Measurements from ENCODE around the gene MTO1.
"Not testable (repeated sequence)": the region's sequence is repeated elsewhere in the genome, so short reads cannot be mapped to it uniquely, and the experiment has no call there.

The MTO1 gene

DNA sequence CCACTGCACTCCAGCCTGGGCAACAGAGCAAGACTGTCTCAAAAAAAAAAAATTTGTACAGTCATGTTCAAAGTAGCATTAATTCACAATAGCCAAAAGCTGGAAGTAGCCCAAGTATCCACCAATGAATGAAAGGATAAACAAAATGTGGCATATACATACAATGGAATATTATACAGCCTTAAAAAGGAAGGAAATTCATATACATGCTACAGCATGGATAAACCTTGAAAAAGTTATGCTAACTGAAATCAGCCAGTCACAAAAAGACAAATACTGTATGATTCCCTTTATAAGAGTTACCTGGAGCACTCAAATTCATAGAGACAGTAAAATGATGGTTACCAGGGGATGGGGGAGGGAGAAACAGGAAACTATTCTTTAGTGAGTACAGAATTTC, 43.6 kb downstream of the MTO1 start:
- DNase-seq: no peak

DNA sequence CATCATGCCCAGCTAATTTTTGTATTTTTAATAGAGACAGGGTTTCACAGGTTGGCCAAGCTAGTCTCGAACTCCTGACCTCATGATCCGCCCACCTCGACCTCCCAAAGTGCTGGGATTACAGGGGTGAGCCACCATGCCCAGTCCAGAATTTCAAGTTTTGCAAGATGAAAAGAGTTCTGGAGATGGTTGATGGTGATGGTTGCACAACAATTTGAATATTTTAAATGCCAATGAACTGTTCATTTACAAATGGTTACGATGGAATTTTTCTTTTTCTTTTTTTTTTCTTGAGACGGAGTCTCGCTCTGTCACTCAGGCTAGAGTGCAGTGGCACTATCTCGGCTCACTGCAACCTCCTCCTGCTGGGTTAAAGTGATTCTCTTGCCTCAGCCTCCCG, 44.2 kb downstream of the MTO1 start:
- DNase-seq: not testable (repeated sequence)

DNA sequence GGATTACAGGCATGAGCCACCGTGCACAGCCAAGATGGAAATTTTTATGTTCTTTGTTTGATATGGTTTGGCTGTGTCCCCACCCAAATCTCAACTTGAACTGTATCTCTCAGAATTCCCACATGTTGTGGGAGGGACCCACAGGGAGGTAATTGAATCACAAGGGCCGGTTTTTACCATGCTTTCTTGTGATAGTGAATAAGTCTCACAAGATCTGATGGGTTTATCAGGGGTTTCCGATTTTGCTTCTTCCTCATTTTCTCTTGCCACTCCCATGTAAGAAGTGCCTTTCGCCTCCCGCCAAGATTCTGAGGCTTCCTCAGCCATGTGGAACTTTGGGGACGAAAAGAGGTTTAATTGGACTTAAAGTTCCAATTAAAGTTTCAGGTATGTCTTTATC, 44.7 kb downstream of the MTO1 start:
- no peak for DNase-seq

DNA sequence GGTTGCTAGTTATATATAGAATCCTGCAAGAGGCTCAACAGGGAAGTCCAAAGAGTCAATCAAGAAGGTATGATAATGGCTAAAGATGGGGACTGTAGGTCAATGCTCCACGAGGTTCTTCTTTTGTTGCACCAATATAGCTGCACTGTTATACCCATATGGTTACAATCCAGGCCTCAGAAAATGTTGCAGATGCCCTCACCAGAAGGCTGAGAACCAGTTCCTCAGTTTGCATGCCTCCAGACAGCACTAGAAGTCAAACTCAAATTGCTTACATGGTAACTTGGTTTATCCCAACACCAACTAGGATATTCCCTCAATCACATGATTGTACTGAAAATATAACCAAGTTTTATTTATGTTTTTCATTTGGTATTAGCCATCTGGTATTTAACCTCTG, 47.2 kb downstream of the MTO1 start:
- DNase-seq: no peak

DNA sequence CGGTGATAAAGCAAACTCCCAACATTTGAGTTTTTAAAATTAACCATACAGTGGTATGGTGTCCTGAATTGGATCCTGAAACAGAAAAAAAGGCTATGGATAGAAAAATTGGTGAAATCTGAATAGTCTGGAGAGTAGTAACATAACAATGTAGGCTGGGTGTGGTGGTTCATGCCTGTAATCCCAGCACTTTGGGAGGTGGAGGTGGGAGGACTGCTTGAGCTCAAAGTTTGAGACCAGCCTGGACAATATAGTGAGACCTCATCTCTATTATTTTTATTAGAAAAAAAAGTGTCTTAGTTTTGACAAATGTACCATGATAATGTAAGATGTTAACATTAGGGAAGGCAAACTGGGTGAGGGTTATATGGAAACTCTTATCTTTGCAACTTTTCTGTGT, 48.3 kb downstream of the MTO1 start:
- no peak for DNase-seq

DNA sequence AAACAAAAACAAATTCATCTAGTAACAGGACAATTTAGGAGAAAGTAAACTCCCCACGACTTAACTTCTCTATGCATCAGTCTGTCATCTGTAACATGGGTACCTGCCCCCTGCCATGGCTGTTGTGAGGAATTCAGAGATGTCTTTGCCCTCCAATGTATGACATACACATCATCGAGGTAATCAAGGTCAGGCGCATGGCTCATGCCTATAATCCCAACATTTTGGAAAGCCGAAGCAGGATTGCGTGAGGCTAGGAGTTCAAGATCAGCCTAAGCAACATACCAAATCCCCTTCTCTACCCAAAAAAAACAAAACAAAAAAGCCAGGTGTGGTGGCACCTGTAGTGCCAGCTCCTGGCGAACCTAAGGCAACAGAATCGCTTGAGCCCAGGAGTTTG, 50.3 kb downstream of the MTO1 start:
- DNase-seq: no peak

DNA sequence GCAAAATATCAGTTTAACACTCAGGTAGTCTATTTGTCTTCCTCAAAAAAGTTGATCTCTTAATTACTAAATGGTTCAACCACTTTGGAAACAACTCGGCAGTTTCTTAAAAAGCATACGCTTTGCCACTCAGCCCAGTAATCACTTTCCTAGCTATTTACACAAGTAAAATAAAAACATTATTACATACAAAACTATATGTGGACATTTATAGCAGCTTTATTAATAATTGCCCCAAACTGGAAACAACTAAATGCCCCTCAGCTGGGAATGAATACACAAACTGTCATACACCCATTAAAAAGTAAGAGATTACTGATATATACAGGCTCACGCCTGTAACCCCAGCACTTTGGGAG, 51.9 kb downstream of the MTO1 start:
- no peak for DNase-seq

DNA sequence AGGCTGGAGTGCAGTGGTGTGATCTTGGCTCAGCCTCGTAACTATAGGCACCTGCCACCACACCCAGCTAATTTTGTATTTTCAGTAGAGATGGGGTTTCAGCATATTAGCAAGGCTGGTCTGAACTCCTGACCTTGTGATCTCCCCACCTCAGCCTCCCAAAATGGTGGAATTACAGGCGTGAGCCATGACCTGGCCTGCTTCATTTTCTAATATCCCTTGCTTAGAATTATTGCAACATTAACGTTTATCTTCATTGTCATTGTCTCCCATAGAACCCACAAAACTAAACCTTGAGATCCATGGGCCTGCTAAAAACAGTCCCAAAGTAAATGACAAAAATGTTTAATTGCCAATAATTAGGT, 53.2 kb downstream of the MTO1 start:
- no peak for DNase-seq

DNA sequence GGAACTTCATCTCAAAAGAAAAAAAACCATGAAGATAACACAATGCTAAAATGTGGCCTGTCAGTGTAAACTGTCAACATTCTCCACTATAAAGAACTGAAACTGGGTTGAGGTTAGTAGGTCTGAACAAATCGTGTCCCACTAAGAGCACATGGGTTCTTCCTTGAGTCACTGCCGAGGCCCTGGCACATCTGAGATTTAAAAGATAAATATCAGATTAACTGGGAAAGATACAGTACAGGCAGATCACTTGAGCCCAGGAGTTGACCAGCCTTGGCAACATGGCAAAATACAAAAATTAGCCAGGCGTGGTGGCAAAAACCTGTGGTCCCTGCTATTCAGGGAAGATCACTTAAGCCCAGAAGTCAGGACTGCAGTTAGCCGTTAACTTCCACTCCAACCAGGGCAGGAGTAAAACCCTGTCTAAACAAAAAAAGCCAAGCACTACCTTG, 53.7 kb downstream of the MTO1 start:
- DNase-seq: no peak

DNA sequence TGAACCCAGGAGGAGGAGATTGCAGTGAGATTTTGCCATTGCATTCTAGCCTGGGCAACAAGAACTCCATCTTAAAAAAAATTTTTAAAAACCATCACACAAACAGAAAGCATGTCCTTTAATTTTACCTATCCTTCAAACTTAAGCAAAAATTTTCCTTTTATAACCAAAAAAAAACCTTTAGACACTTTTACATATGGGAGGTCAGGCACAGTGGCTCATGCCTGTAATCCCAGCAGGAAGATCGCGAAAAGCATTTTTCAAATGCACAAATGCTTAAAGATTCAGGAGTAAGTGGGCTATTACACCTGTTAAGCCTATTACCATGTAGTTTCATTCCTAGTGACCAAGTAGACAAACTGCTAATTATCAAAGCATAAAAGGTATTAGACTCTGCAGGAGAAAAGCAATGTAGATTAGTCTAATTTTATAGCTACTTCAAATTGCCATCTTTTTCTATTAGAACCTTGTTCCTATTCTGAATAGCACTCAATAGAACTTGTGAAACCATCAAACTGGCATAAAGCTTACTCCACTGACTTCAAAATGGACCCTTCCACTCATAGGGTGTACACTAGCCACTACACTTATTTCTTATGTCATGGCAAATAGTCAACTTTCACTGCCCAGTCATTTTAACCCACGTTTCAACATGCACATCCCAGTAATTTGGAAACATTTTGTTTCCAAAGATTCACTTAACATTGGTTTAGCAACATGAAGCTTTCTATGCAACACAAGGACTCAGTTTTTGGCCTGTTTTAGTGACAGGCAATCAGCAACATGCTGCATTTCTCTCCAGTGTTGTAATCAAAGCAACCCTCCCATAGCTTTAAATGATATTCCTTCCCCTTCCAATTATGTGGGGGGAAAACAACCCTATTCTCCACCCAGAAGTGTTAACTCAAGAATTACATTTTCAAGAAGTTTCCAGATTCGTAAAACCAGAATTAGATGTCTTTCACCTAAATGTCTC, 55.3 kb downstream of the MTO1 start:
- no peak for DNase-seq

DNA sequence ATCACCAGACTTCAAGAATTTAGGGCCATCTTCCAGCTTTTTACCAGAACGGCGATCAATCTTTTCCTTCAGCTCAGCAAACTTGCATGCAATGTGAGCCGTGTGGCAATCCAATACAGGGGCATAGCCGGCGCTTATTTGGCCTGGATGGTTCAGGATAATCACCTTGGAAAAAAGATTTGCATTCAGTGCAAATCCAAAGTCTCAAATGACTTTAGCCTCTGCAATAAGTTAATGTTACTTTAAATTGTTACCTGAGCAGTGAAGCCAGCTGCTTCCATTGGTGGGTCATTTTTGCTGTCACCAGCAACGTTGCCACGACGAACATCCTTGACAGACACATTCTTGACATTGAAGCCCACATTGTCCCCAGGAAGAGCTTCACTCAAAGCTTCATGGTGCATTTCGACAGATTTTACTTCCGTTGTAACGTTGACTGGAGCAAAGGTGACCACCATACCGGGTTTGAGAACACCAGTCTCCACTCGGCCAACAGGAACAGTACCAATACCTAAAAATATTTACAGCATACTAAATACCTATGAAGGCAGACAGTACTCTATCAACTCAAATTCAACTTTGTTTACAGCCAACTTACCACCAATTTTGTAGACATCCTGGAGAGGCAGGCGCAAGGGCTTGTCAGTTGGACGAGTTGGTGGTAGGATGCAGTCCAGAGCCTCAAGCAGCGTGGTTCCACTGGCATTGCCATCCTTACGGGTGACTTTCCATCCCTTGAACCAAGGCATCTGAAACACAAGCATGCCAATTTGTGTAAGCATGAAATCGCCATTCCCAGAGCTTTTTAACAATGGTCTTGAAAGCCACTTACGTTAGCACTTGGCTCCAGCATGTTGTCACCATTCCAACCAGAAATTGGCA, 56.8 kb downstream of the MTO1 start:
- DNase-seq: not testable (repeated sequence)

DNA sequence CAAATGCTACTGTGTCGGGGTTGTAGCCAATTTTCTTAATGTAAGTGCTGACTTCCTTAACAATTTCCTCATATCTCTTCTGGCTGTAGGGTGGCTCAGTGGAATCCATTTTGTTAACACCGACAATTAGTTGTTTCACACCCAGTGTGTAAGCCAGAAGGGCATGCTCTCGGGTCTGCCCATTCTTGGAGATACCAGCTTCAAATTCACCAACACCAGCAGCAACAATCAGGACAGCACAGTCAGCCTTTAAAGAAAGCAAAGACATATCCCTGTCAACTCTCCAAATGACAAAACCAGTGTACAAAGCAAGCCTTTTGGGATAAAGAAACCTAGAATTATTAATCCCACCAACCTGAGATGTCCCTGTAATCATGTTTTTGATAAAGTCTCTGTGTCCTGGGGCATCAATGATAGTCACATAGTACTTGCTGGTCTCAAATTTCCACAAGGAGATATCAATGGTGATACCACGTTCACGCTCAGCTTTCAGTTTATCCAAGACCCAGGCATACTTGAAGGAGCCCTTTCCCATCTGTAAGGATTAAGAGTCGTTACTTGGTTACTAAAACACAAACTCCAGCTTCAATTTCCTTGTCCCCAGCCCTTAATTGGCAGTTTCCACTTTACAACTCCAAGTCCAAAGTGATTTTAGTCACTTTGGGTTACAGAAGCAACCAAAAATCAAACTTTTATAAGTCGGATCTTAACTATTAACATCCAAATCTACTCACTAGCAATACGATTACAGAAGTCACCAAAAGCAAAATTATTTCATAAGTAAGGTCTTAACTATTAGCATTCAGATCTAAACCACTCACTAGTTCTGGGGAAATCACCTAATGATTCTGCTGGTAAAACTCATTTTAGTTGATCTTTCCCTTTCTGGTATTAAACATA, 57.7 kb downstream of the MTO1 start:
- not testable (repeated sequence) for DNase-seq

DNA sequence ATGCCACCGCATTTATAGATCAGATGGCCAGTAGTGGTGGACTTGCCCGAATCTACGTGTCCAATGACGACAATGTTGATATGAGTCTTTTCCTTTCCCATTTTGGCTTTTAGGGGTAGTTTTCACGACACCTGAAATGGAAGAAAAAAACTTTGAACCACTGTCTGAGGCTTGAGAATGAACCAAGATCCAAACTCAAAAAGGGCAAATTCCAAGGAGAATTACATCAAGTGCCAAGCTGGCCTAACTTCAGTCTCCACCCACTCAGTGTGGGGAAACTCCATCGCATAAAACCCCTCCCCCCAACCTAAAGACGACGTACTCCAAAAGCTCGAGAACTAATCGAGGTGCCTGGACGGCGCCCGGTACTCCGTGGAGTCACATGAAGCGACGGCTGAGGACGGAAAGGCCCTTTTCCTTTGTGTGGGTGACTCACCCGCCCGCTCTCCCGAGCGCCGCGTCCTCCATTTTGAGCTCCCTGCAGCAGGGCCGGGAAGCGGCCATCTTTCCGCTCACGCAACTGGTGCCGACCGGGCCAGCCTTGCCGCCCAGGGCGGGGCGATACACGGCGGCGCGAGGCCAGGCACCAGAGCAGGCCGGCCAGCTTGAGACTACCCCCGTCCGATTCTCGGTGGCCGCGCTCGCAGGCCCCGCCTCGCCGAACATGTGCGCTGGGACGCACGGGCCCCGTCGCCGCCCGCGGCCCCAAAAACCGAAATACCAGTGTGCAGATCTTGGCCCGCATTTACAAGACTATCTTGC, 58.6 kb downstream of the MTO1 start:
- peak; percentile 43 for DNase-seq

DNA sequence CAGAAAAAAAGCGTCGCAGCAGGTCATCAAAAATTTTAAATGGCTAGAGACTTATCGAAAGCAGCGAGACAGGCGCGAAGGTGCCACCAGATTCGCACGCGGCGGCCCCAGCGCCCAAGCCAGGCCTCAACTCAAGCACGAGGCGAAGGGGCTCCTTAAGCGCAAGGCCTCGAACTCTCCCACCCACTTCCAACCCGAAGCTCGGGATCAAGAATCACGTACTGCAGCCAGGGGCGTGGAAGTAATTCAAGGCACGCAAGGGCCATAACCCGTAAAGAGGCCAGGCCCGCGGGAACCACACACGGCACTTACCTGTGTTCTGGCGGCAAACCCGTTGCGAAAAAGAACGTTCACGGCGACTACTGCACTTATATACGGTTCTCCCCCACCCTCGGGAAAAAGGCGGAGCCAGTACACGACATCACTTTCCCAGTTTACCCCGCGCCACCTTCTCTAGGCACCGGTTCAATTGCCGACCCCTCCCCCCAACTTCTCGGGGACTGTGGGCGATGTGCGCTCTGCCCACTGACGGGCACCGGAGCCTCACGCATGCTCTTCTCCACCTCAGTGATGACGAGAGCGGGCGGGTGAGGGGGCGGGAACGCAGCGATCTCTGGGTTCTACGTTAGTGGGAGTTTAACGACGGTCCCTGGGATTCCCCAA, 59.3 kb downstream of the MTO1 start, which contains the start of gene EEF1A1:
EEF1A1 (minus strand) TSS at position 345 of the 663 bp plus-strand sequence. CDS start 1,006 bp downstream, outside the sequence.
- DNase-seq: peak; percentile 76

DNA sequence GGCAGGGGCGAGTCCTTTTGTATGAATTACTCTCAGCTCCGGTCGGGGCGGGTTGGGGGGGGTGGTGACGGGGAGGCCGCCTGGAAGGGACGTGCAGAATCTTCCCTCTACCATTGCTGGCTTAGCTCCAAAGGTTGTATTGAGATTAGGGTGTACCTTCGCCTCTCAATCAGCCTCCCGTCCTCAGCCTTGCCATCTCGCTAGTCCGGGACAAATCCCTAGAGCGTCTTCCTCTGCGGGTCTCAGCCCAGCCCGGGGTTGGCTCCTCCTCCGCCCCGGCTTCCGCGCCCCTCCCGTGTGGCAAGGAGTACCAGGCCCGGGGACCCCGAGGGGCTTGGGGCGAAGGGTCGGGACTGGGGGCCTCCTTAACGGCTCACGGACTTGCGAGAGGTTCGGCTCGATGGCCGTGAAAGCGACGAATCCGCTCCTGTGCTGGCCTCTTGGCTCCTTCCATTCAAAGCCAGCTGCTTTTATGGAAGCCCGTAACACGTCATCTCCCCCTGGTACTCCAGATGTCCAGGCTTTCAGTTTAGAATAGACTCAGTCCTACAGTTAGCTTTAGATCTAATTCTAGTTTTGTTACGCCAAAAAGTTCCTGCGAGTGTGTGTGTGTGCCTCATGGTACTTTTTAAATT, 59.9 kb downstream of the MTO1 start:
- no peak for DNase-seq

DNA sequence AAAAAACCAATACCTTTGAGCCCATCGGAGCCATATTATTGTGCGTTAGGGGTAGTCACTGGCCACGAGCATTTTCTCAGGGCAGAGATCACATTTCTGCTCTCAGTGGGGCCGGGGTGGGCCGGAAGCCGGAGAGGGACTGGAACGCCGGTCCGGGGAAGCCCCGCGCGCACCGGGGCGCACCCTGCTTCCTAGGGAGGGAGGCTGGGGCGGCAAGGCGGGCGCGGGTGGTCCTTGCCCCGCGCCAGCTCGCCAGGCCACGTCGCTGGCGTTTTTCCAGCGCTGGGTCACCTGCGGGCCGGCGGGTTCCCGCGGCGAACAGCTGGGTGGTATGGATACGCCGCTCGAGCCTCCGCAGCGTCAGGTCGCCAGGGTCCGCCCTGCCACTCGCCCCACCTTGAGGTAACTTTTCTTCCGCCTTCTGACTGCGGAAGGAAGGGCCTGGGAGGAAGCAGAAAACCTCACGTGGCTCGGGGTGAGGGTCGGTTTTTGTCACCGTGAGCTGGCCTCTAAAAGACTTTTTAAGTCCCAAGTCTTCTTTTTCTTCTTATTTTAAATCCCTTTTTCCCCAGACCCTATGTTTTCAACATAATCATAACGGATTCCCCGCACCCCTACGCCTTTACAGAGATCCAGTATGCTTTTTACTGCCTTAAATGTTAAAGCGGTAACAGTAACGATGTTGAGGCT, 62.0 kb downstream of the MTO1 start:
- peak; percentile 37 for DNase-seq

DNA sequence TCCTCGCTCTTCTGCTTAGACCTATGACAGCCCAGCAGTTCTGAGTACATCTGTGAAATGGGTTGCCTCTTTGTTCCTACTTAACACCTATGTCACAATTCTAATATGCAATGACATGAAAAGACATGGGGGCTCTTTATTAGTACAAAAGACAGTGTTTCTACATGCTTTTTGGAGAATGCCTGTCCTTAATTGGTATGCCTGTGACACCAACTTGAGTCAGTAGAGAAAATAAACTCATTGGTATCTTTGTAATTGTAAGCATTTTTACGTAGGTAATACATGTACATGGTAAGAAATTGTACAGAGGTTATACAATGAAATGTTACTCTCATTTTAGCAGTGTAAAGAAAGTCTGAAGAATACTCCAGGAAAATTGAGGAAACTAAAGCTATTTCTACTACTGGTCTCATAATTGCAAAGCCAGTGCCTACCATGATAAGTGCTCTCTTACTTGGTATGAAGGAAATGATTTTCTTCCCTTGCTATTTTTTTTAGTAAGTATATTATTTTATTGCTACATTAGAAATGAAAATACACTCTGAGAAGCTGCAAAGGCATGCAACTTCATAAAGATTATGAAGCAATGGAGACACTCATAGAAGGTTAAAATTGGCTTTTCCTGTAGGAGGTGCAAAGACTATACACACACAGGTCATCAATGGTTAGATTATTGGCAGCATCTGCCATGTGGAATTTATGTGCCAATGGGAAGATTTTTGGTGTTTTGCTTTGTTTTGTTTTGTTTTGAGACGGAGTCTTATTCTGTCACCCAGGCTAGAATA, 64.2 kb downstream of the MTO1 start:
- no peak for DNase-seq

DNA sequence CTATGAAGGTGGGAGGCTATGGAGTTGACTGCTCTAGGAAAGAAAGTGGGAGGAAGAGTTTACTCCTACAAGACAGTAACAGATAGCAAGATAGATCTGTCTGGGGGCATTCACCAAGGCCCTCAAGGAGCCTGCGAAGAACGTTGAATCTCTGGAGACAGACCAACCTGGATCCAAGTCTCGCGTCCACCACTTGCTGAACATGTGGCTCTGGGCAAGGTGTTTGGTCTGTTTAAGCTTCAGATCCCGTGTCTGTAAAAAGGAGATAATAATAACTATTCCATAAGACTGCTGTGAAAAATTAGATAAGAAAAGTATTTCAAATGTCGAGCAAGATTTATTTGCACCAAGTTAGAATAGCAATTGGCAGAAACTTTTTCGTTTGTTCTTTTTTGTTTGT, 67.4 kb downstream of the MTO1 start:
- no peak for DNase-seq

DNA sequence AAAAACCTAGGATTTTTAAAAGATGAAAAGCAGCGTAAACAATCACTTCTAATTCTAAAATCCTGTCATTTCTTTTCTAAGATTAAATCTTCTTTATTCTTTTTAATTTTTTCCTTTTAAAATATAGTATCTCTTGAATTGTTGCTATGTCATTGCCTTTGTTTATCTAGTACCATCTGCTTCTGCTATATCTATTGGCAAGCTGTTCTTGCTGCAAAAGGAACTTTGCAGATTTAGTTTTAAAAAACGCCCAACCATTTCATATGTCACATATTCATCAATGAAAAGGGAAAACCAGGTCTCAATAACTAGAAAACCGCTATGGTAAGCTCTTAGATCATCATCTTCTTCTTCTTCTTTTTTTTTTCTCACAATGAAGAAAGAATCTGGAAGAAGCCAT, 70.8 kb downstream of the MTO1 start:
- no peak for DNase-seq

All from 8988T (cell line).